ENCODE data around the gene POLR3K.

DNA sequence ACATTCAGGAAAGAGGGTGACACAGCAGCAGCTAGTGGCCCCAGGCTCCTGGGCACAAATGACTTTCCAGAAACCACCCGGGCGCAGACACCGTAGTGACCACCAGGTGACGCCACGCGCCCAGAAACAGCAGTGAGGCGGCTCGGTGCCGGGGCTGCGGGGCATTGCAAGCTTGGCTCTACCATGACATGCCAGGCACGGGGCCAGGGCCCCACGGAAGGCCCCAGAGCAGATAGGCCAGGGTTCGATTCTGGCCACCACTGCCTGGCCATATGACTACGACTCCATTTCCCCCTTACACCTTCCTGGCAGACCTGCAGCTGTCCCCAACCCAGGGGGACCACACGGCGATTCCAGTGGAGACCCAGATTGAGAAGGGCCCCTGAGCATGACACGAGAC, 12.3 kb upstream of the POLR3K start:
- TF ChIP-seq, protein P1, sequence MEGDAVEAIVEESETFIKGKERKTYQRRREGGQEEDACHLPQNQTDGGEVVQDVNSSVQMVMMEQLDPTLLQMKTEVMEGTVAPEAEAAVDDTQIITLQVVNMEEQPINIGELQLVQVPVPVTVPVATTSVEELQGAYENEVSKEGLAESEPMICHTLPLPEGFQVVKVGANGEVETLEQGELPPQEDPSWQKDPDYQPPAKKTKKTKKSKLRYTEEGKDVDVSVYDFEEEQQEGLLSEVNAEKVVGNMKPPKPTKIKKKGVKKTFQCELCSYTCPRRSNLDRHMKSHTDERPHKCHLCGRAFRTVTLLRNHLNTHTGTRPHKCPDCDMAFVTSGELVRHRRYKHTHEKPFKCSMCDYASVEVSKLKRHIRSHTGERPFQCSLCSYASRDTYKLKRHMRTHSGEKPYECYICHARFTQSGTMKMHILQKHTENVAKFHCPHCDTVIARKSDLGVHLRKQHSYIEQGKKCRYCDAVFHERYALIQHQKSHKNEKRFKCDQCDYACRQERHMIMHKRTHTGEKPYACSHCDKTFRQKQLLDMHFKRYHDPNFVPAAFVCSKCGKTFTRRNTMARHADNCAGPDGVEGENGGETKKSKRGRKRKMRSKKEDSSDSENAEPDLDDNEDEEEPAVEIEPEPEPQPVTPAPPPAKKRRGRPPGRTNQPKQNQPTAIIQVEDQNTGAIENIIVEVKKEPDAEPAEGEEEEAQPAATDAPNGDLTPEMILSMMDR (IDR thresholded peaks at IDR 0.05; ENCODE audit: extremely low read depth in 1 of 2, insufficient read depth in 1 of 2, low read depth in 1 of 2, low read length in 2 of 2): peak; percentile 98
- TF ChIP-seq POLR2AphosphoS5 (IDR thresholded peaks at IDR 0.05; ENCODE audit: insufficient read depth, low read depth, low read length): no peak
- peak; percentile 27 for TF ChIP-seq POLR2A (IDR thresholded peaks at IDR 0.05; ENCODE audit: low read depth, low read length)
- TF ChIP-seq EZH2 (IDR thresholded peaks at IDR 0.05; ENCODE audit: borderline replicate concordance, low read depth, low read length, severe bottlenecking): no peak
- no peak for TF ChIP-seq FOS (IDR thresholded peaks at IDR 0.05; ENCODE audit: borderline replicate concordance, insufficient read depth, low read length)
- no peak for TF ChIP-seq JUN (IDR thresholded peaks at IDR 0.05; ENCODE audit: borderline replicate concordance, insufficient read depth, insufficient read length, low read depth)

All from endothelial cell of umbilical vein (primary cell).